T follicular helper cell (primary cell): Measurements from ENCODE around the gene NAA38.

Source experiments
- DNase-seq: peaks from one replicate; pipeline ENCODE4 v3.0.0-alpha.2; 2020; ENCODE audit warnings: low read depth

Gene NAA38

GRCh38 chr17:7852919-7853690 lies 4.3 kb downstream of the NAA38 start:
- DNase-seq = no peak

- no peak for DNase-seq
These were observed 5.1 kb downstream of the NAA38 start for GRCh38 chr17:7852262-7852670.

- peak; percentile 94 for DNase-seq
These were observed 5.7 kb downstream of the NAA38 start for GRCh38 chr17:7851438-7852261.

DNA sequence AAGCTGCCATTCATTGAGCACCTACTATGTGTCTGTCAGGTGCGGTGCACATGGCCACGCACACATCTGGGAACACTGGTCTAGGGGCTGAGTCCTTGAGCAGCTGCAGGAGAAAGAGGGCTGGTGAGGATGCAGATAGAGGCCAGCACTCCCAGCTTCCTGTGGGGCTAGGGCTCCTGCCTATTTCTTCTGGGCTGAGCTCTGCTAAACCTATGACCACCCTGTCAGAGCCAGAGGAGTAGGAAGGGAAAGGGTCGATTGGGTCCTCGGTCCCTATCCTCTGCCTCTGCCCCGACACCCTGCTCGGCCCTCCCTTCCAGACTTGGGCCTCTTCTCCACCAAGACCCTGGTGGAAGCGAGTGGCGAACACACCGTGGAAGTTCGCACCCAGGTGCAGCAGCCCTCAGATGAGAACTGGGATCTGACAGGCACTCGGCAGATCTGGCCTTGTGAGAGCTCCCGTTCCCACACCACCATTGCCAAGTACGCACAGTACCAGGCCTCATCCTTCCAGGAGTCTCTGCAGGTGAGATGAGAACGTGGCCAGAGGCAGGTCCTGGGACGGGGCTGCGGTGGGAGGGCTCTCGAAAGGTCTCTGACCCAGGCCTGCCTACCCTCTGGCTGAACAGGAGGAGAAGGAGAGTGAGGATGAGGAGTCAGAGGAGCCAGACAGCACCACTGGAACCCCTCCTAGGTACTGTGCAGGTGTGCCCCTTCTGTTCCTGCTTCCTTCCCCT lies 6.5 kb downstream of the NAA38 start:
- DNase-seq = no peak

GRCh38 chr17:7849751-7850504 lies 7.4 kb downstream of the NAA38 start:
- no peak for DNase-seq

DNA sequence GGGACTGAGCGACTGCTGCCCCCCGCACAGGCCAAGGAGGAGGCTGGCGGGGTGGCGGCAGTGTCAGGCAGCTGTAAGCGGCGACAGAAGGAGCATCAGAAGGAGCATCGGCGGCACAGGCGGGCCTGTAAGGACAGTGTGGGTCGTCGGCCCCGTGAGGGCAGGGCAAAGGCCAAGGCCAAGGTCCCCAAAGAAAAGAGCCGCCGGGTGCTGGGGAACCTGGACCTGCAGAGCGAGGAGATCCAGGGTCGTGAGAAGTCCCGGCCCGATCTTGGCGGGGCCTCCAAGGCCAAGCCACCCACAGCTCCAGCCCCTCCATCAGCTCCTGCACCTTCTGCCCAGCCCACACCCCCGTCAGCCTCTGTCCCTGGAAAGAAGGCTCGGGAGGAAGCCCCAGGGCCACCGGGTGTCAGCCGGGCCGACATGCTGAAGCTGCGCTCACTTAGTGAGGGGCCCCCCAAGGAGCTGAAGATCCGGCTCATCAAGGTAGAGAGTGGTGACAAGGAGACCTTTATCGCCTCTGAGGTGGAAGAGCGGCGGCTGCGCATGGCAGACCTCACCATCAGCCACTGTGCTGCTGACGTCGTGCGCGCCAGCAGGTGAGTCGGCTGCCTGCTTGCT lies 8.1 kb downstream of the NAA38 start:
- no peak for DNase-seq

DNA sequence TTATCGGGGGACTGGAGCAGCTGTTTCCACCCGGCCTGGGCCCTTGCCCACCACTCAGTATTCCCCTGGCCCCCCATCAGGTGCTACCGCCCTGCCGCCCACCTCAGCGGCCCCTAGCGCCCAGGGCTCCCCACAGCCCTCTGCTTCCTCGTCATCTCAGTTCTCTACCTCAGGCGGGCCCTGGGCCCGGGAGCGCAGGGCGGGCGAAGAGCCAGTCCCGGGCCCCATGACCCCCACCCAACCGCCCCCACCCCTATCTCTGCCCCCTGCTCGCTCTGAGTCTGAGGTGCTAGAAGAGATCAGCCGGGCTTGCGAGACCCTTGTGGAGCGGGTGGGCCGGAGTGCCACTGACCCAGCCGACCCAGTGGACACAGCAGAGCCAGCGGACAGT lies 8.6 kb downstream of the NAA38 start:
- DNase-seq = no peak

DNA sequence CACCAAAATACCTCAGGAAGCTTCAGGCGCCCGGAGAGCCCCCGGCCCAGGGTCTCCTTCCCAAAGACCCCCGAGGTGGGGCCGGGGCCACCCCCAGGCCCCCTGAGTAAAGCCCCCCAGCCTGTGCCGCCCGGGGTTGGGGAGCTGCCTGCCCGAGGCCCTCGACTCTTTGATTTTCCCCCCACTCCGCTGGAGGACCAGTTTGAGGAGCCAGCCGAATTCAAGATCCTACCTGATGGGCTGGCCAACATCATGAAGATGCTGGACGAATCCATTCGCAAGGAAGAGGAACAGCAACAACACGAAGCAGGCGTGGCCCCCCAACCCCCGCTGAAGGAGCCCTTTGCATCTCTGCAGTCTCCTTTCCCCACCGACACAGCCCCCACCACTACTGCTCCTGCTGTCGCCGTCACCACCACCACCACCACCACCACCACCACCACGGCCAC lies 9.2 kb downstream of the NAA38 start:
- no peak for DNase-seq

DNA sequence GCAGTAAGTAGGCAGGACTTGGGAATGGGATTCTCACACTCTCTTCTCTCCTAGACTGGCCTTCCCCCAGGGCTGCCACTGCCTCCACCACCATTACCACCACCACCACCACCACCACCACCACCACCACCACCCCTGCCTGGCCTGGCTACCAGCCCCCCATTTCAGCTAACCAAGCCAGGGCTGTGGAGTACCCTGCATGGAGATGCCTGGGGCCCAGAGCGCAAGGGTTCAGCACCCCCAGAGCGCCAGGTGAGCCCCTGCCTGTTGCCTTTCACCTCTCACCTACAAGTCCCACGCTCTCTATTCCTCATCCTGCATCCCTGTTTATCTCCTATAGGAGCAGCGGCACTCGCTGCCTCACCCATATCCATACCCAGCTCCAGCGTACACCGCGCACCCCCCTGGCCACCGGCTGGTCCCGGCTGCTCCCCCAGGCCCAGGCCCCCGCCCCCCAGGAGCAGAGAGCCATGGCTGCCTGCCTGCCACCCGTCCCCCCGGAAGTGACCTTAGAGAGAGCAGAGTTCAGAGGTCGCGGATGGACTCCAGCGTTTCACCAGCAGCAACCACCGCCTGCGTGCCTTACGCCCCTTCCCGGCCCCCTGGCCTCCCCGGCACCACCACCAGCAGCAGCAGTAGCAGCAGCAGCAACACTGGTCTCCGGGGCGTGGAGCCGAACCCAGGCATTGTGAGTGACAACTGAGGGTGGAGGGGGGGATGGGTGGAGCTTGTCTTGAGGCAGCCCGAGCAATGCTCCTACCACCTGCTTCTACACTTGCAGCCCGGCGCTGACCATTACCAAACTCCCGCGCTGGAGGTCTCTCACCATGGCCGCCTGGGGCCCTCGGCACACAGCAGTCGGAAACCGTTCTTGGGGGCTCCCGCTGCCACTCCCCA lies 10.3 kb downstream of the NAA38 start:
- DNase-seq = no peak

DNA sequence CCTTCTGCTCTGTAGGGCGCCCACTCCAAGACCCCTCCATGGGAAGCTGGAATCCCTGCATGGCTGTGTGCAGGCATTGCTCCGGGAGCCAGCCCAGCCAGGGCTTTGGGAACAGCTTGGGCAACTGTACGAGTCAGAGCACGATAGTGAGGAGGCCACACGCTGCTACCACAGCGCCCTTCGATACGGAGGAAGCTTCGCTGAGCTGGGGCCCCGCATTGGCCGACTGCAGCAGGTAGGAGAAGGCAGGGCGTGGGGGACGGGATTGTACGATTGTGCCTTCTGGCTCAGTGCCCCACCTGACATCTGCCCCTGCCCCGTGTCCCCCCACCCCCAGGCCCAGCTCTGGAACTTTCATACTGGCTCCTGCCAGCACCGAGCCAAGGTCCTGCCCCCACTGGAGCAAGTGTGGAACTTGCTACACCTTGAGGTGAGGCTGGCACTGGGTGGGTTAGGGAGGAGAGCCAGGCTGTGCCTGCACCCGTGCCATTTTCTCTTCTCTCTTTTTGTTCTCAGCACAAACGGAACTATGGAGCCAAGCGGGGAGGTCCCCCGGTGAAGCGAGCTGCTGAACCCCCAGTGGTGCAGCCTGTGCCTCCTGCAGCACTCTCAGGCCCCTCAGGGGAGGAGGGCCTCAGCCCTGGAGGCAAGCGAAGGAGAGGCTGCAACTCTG lies 11.2 kb downstream of the NAA38 start:
- no peak for DNase-seq

DNA sequence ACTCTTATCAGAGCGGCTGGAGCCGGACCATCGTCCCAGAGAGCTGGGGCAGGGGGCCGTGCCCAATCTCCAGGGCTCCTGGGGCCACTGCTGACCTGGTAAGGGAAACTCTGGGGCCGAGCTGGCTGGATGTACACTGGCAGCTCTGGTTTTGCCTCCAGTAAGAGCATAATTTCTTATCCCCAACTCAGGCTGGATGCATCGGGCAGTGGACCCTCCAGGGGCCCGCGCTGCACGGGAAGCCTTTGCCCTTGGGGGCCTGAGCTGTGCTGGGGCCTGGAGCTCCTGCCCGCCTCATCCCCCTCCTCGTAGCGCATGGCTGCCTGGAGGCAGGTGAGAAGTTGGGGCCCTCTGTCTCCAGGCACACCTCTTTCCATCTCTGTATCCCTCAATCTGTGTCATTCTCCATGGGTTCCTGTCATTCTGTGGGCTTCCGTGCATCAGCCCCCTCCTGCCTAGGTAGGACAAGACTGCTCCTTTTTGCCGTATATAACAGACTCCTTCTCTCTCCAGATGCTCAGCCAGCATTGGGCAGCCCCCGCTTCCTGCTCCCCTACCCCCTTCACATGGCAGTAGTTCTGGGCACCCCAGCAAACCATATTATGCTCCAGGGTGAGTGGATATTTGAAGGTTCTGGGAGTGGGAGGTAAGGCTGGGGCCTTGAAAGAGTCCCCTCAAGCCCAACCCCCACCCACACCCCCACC lies 11.8 kb downstream of the NAA38 start:
- DNase-seq = no peak

DNA sequence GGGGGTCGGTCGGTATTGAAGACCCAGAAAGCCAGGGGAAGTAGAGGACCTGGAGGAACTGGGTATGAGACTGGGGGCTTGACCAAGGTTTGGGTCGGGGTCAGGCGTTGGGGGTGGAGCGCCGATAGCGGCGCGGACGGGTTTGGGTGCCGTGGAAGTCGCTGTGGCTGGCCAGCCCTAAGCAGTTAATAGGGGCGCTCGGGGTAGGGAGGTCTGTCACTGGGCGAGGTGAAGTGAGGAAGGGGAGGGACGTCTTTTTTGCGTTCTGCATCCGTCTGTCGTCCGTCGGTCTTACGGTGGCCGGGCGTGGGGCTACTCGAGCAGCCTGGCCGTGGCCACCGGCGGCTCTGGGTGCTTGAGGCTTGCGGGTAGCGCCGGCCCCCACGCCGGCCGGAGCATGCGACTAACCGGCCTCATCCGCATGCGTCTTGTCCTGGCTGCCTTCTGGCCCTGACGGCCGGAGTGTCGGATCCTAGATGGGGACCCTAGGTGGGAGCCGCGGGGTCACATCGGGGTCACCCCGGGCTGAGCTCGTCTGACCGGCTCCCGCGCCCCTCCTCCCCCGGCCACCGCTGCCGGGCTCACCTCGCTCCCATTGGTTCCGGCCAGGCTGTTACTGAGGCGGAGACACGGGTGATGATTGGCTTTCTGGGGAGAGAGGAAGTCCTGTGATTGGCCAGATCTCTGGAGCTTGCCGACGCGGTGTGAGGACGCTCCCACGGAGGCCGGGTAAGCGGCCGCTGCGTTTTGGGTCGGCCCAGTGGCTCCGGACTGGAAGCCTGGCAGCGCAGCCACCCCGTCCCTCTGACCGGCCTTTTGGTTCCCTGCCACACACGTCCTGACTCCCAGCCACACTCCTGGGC lies 12.8 kb downstream of the NAA38 start:
- peak; percentile 76 for DNase-seq

GRCh38 chr17:7843536-7844291 lies 13.6 kb downstream of the NAA38 start:
- DNase-seq = peak; percentile 90

- no peak for DNase-seq
These were observed 14.2 kb downstream of the NAA38 start for GRCh38 chr17:7843257-7843535.

- DNase-seq = peak; percentile 95
These were observed 14.7 kb downstream of the NAA38 start for GRCh38 chr17:7842380-7843256.

DNA sequence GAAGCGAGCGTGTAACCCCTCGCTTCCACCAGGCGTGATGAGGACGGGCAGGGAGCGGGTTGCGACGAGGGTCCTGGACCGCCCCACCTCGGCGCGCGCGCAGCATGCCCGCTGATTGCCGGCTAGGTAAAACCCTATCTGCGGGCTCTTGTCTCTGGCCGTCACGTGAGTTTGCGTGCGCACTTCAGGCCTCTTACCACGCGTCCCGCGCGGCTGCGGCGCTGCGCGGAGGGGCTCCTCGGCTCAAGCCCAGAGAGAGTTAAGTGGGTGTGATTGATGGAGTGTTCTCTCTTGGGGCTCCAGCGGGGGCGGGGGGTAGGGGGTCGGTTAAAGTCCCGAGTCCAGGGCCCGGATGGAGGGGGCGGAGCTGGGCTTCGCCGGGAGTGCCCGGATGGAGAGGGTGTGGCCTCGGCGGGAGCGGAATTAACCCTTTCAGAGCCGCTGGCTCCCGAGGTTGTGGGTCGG lies 15.4 kb downstream of the NAA38 start:
- DNase-seq = peak; percentile 77
